Tongue (tissue), 2 donors: Measurements from ENCODE around the gene RASGEF1B. TPM values are rescaled to one million over a fixed set of nuclear protein-coding genes. Genes with fewer than 3 reads are reported as not detected.

Experiments used
- DNase-seq: peaks from one replicate; pipeline ENCODE4 v3.0.0-alpha.2; 2015
- total RNA-seq: library from RNA; depleted of rRNA; stranded (reverse); fragments of >200 nt; gene quantifications from one replicate; pipeline ENCODE4 v1.2.3, GENCODE V29; 2014

RASGEF1B gene
- total RNA-seq: 17.2 TPM

DNA sequence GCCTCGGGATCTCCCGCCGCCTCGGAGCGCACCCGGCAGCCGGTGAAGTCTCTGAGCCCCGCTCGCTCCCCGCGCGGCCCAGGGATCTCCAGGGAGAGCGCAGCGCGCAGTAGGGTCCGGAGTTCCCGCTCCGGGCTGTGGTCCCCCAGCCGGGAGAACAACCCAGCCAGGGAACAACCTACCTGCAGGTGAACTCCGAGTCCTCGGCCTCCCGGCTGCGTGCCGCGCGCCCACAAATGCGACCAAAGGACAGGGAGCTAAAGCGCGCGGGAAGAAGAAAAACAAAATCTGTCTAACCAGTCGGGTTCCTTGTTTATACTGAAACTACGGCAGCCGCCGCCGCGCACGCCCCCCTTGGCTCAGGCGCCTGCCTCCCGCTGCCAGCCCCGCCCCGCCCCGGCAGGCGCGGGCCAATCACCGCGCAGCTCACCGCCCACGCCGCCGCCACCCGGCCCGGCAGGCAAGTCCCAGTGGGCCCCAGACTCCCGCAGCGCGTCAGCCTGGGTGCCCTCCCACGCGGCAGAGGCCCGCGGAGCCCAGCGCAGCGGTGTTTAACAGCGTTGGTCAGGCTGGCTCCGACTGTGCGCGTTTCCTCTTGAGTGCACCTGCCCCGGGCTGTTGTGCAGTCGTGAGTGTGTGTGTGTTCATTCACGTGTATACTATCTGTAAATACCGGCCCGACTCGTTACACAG, at the start of gene RASGEF1B:
Gene RASGEF1B (minus strand): TSS at position 320 of the 693 bp plus-strand sequence. CDS start 12,399 bp downstream, outside the sequence.
- peak; percentile 88 for DNase-seq

- DNase-seq: no peak
Observed at GRCh38 chr4:81519856-81520255, 48.1 kb upstream of the RASGEF1B start.

DNA sequence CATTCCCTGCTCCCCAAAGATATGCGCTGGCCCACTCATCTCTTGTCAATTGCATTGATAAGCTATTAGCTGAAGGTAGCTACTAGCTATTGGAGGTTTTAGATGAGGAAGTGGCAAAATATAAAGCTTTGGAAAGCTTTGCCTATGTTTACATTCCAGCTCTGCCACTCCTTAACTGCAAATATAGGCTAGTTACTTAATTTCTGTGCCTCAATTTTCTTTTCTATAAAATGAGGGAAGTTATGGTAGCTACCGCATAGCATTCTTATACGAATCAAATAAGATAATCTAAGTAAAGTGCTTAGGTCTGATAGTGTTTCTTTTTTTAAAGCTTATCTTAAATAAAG, 47.7 kb upstream of the RASGEF1B start:
- DNase-seq: no peak

GRCh38 chr4:81518762-81519426, 47.2 kb upstream of the RASGEF1B start:
- DNase-seq: no peak

DNA sequence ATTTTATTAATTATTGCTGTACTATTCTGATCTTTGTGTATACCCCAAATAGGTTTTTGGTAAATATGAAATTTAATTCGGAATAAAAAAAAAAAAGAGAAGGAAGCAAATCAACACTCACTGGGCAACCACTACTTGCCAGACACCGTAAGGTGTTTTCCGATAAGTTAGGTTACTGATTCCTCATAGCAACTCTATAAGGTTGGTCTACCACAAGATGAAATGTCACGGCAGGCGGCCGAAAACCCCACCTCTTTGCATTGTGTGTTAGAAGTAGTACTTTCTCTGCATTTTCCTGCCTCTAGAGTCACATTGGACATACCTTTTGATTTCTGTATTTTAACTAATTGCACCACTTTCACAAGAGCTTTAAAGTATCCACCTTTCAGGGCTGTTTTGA, 44.5 kb upstream of the RASGEF1B start:
- DNase-seq: no peak

- no peak for DNase-seq
Observed at GRCh38 chr4:81512757-81513501, 41.2 kb upstream of the RASGEF1B start.

- no peak for DNase-seq
Observed at GRCh38 chr4:81512001-81512756, 40.5 kb upstream of the RASGEF1B start.

- DNase-seq: no peak
Observed at GRCh38 chr4:81510643-81511178, 39.0 kb upstream of the RASGEF1B start.

DNA sequence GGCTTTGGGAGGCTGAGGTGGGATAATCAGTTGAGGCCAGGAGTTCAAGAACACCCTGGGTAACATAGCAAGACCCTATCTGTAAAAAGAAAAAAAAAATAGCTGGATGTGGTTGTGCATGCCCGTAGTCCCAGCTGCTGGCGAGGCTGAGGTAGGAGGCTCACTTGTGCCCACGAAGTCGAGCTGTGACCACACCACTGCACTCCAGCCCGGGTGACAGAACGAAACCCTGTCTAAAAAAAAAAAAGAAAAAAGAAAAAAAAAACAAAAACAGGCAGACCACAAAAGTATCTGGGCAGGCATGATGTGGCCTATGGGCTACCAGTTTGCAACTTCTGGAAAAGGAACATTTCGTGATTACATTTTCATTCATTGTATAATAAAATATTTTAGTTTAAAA, 38.1 kb upstream of the RASGEF1B start:
- DNase-seq: no peak

DNA sequence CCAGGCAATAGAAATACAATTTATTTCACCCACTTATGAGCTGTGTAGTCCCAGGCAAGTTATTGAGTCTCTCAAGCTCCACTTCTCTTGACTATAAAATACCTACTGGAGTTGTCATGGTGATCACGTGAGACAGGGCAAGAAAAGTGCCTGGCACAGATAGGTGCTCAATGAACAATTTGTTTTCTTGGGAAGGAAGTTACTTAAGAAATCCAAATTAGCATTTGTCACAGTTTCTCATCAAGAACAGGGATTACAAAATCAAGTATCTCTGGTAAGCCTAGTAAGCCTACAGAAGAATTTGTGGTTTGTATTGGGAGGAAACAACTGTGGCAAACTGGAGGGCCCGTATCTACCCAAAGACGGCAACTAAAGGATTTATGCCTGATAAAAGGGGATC, 37.5 kb upstream of the RASGEF1B start:
- DNase-seq: no peak

- no peak for DNase-seq
Observed at GRCh38 chr4:81508411-81509185, 36.9 kb upstream of the RASGEF1B start.

- no peak for DNase-seq
Observed at GRCh38 chr4:81507530-81507929, 35.8 kb upstream of the RASGEF1B start.

- DNase-seq: no peak
Observed at GRCh38 chr4:81506731-81507130, 35.0 kb upstream of the RASGEF1B start.

DNA sequence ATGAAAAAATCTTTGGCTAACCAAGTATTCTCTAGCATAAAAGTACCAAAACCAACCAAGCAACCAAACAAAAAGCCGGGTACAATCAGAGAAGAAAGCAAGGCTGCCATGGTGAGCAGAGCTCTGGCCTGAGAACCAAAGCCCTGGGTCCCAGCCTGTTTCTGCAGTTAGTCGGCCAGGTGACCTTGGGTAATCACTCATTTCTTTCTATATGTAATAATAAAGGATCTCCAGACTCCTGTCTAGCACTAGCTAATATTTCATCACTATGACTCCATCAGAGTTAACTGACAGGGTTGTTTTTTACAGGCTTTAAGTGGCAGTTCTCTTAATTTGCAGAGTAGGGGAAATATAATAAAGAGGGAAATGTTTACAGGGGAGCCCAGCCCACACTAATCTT, 34.0 kb upstream of the RASGEF1B start:
- DNase-seq: no peak

GRCh38 chr4:81505004-81505598, 33.4 kb upstream of the RASGEF1B start:
- DNase-seq: no peak

DNA sequence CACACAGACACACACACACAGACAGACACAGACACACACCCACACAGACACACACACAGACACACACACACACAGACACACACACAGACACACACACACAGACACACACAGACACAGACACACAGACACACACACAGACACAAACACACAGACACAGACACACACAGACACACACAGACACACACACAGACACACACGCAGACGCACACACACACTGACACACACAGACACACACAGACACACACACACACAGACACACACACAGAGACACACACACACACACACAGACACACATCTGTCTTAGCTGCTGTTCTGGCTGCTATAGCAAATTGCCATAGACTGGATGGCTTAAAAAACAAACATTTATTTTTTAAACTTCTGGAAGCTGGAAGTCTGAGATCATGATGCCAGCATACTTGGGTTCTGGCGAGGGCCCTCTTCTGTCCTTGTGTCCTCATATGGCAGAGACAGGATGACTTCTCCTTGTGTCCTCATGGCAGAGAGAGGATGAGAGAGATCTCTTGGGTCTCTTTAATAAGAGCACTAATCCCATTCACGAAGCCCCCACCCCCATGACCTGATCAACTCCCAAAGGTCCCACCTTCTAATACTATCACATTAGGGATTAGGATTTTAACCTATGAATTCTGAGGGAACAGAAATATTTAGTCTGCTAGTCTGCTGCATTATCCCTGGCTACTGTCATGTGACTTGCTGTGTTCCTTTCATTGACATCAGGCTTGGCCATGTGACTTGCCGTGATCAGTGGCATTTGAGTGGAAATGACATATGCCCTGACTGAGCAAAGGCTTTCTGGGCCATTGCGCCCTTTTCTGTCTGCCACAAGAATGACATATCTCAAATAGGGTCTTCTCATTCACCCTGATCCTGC, 32.7 kb upstream of the RASGEF1B start:
- no peak for DNase-seq

DNA sequence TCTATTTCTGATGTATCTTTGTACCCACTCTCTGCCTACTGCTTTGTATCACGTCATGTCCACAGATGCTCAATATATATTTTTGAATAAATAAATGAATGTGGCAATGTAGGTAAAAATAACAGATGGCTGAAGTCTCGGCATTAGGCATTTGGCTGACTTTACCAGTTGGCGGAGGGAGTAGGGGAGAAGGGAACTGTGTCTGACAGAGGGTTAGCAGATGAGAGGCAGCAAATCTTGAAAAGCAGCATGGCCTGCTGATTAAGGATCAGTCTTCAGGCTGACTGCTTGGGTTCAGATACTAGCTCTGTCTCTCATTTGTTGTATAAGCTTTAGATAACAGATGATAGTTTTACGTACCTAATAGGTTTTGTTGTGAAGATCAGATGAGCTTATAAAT, 31.9 kb upstream of the RASGEF1B start:
- DNase-seq: no peak

GRCh38 chr4:81502564-81502963, 30.9 kb upstream of the RASGEF1B start:
- DNase-seq: no peak

DNA sequence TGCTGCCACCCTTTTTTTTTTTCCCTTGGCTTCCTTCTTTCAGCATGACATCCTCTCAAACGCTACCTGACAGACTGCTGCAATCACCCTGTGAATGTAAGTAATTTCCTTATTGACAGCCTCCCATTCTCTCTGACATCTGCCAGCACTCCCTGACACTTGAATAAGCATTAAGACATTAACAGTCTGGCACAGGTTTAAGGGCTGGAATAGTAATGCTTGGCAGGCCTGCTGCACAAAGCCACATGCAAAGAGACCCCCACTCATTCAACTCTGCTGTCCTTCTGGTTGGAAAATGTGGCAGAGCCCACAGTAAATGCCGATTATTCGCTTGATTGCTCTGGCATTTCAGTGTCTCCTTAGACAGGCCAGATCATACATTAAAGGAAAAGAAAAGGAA, 28.1 kb upstream of the RASGEF1B start:
- DNase-seq: peak; percentile 13

GRCh38 chr4:81498551-81499099, 26.9 kb upstream of the RASGEF1B start:
- no peak for DNase-seq
